ENCODE measurements around the gene OVOL1.
"Not testable (repeated sequence)": the region's sequence is repeated elsewhere in the genome, so short reads cannot be mapped to it uniquely, and the experiment has no call there.

OVOL1 gene

DNA sequence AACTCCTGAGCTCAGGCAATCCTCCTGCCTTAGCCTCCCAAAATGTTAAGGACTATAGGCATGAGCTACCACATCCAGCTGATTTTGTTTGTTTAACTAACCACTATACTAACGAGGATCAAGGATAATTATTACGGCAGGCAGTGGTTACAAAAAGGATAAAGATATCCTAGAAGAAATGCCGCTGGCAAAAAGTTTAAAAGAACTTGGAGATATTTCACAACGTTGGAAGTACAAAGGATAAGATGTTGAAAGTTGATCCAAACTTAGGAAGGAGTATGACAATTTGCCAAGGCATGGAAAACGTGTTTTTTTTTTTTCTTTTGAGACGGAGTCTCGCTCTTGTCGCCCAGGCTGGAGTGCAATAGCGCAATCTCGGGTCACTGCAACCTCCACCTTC is 19.5 kb upstream of the OVOL1 start:
- DNase-seq: no peak
- Histone ChIP-seq H4K8ac (ENCODE audit: low read length) (no peak overlapping the region), H3K4me3 (ENCODE audit: insufficient read depth in 1 of 2, low read depth in 1 of 2, low read length in 2 of 2) (no peak overlapping the region), H3K4ac (ENCODE audit: low read depth in 1 of 2, low read length in 2 of 2) (no peak overlapping the region), H3K4me1 (ENCODE audit: control insufficient read depth, insufficient read depth, low read depth, low read length) (peaks cover 5% of the 10 kb centered on the region), H2BK15ac (ENCODE audit: low read depth, poor library complexity, severe bottlenecking) (no peak overlapping the region), H3K79me1 (replicated peaks; ENCODE audit: low read length, poor library complexity, severe bottlenecking) (peaks cover 6% of the 10 kb centered on the region), H3K36me3 (ENCODE audit: control insufficient read depth in 1 of 2, insufficient read depth in 2 of 2, low read depth in 1 of 2, low read length in 2 of 2) (no peaks in the 10 kb centered on the region), H4K91ac (ENCODE audit: low read length) (no peak overlapping the region), H2BK5ac (ENCODE audit: low read depth, low read length, poor library complexity, severe bottlenecking) (no peak overlapping the region), H2AFZ (ENCODE audit: low read depth, low read length) (no peak overlapping the region), H3K9ac (ENCODE audit: low read length) (no peak overlapping the region), H2BK120ac (ENCODE audit: low read depth, low read length) (no peak overlapping the region), H3K4me2 (ENCODE audit: low read length, poor library complexity, severe bottlenecking) (no peak overlapping the region), H3K27me3 (ENCODE audit: control insufficient read depth in 1 of 2, insufficient read depth in 1 of 2, low read length in 2 of 2) (no peaks in the 10 kb centered on the region), H2BK12ac (ENCODE audit: low read length in 2 of 2) (no peak overlapping the region), H2AK5ac (ENCODE audit: low read length, severe bottlenecking) (no peak overlapping the region), H3K18ac (ENCODE audit: low read depth in 1 of 2, low read length in 2 of 2) (no peak overlapping the region), H3K27ac (ENCODE audit: low read length, poor library complexity, severe bottlenecking) (no peak overlapping the region), H3K23ac (ENCODE audit: low read length in 2 of 2) (no peak overlapping the region), H3K14ac (ENCODE audit: low read length in 2 of 2) (no peak overlapping the region), H3K9me3 (ENCODE audit: control insufficient read depth, low read length) (no peaks in the 10 kb centered on the region)
- 88% methylated on average over 10 of the region's 10 CpGs for WGBS

DNA sequence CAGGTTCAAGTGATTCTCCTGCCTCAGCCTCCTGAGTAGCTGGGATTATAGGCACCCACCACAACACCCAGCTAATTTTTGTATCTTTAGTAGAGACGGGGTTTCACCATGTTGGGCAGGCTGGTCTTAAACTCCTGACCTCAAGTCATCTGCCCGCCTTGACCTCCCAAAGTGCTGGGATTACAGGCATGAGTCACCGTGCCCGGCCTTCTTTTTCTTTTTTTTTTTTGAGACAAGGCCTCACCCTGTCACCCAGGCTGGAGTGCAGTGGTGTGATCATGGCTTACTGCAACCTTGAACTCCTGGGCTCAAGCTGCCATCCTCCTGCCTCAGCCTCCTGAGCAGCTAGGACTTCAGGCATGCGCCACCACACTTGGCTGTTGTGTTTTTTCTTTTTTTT is 19.1 kb upstream of the OVOL1 start:
- H3K9ac ChIP-seq (ENCODE audit: low read length); H3K27ac ChIP-seq (ENCODE audit: low read length, poor library complexity, severe bottlenecking); H3K9me3 ChIP-seq (ENCODE audit: control insufficient read depth, low read length); H3K4me2 ChIP-seq (ENCODE audit: low read length, poor library complexity, severe bottlenecking); H3K27me3 ChIP-seq (ENCODE audit: control insufficient read depth in 1 of 2, insufficient read depth in 1 of 2, low read length in 2 of 2); H3K4ac ChIP-seq (ENCODE audit: low read depth in 1 of 2, low read length in 2 of 2); H3K23ac ChIP-seq (ENCODE audit: low read length in 2 of 2); H2BK15ac ChIP-seq (ENCODE audit: low read depth, poor library complexity, severe bottlenecking); H2BK5ac ChIP-seq (ENCODE audit: low read depth, low read length, poor library complexity, severe bottlenecking); H3K18ac ChIP-seq (ENCODE audit: low read depth in 1 of 2, low read length in 2 of 2); H4K8ac ChIP-seq (ENCODE audit: low read length); H2BK12ac ChIP-seq (ENCODE audit: low read length in 2 of 2); H4K91ac ChIP-seq (ENCODE audit: low read length); H3K79me1 ChIP-seq (replicated peaks; ENCODE audit: low read length, poor library complexity, severe bottlenecking); H3K14ac ChIP-seq (ENCODE audit: low read length in 2 of 2); H3K4me3 ChIP-seq (ENCODE audit: insufficient read depth in 1 of 2, low read depth in 1 of 2, low read length in 2 of 2); H3K4me1 ChIP-seq (ENCODE audit: control insufficient read depth, insufficient read depth, low read depth, low read length); H3K36me3 ChIP-seq (ENCODE audit: control insufficient read depth in 1 of 2, insufficient read depth in 2 of 2, low read depth in 1 of 2, low read length in 2 of 2); H2AFZ ChIP-seq (ENCODE audit: low read depth, low read length); DNase-seq; H2BK120ac ChIP-seq (ENCODE audit: low read depth, low read length); H2AK5ac ChIP-seq (ENCODE audit: low read length, severe bottlenecking): not testable (repeated sequence)
- 64% methylated on average over 4 of the region's 5 CpGs for WGBS

DNA sequence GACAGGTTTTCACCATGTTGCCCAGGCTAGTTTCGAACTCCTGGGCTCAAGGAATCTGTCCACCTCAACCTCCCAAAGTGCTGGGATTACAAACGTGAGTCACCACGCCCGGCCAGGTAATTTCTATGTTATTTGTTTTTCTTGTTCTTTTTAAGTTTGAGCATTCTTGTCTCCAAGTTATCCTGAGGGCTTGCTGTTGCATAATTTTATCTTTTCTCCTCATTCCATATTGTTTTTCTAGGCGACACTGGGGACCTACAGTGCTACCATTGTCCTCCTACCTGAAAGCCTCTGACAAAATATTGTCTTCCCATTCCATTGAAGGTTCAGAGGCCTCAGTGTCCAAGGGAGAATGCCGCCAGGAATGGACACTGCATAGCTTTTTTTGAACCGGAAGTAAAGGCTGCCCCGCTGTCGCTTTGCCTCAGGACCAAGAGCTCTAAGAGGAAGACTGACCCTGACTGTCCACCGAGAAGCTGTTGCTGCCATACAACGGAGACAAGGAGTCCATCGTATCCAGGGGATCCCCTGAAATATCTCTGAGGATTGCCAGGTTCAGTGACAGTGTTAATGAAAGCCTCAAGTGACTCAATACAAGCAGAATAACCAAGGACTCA is 15.8 kb upstream of the OVOL1 start:
- Histone ChIP-seq H3K4ac (ENCODE audit: low read depth in 1 of 2, low read length in 2 of 2) (no peak overlapping the region), H3K79me1 (replicated peaks; ENCODE audit: low read length, poor library complexity, severe bottlenecking) (peaks cover 16% of the 10 kb centered on the region), H3K4me3 (ENCODE audit: insufficient read depth in 1 of 2, low read depth in 1 of 2, low read length in 2 of 2) (no peak overlapping the region), H3K4me1 (ENCODE audit: control insufficient read depth, insufficient read depth, low read depth, low read length) (peaks cover 1% of the 10 kb centered on the region), H3K9me3 (ENCODE audit: control insufficient read depth, low read length) (no peaks in the 10 kb centered on the region), H3K9ac (ENCODE audit: low read length) (no peak overlapping the region), H3K18ac (ENCODE audit: low read depth in 1 of 2, low read length in 2 of 2) (no peak overlapping the region), H2BK15ac (ENCODE audit: low read depth, poor library complexity, severe bottlenecking) (no peak overlapping the region), H2BK12ac (ENCODE audit: low read length in 2 of 2) (no peak overlapping the region), H3K27me3 (ENCODE audit: control insufficient read depth in 1 of 2, insufficient read depth in 1 of 2, low read length in 2 of 2) (no peaks in the 10 kb centered on the region), H3K27ac (ENCODE audit: low read length, poor library complexity, severe bottlenecking) (no peak overlapping the region), H3K23ac (ENCODE audit: low read length in 2 of 2) (no peak overlapping the region), H2BK5ac (ENCODE audit: low read depth, low read length, poor library complexity, severe bottlenecking) (no peak overlapping the region), H2BK120ac (ENCODE audit: low read depth, low read length) (no peak overlapping the region), H2AK5ac (ENCODE audit: low read length, severe bottlenecking) (no peak overlapping the region), H3K14ac (ENCODE audit: low read length in 2 of 2) (no peak overlapping the region), H2AFZ (ENCODE audit: low read depth, low read length) (no peak overlapping the region), H3K36me3 (ENCODE audit: control insufficient read depth in 1 of 2, insufficient read depth in 2 of 2, low read depth in 1 of 2, low read length in 2 of 2) (peaks cover 0 to 1% of the 10 kb centered on the region in 2 experiments), H4K91ac (ENCODE audit: low read length) (no peak overlapping the region), H3K4me2 (ENCODE audit: low read length, poor library complexity, severe bottlenecking) (no peak overlapping the region), H4K8ac (ENCODE audit: low read length) (no peak overlapping the region)
- 89% methylated on average over 9 of the region's 12 CpGs for WGBS
- DNase-seq: no peak

DNA sequence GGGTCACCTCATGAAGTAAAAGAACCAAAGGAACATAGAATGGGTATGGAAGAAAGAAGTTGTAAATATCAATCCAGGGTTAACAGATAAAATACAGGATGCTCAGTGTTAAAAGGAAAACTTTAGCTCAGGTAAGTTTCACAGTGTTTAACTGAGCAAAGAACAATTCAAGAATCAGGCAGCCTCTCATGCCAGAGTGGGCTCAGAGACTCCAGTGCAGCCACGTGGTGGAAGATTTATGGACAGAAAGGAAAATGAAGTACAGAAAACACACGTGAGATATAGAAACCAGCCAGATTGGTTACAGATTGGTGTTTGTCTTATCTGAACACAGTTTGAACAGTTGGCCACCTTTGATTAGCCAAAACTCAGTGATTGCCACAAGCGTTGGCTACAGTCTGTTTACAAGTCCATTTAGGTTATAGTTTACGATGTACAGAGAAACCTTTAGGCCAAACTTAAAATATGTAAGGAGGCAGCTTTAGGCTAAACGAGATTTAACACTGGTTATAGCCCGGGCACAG is 15.2 kb upstream of the OVOL1 start:
- Histone ChIP-seq H4K8ac (ENCODE audit: low read length) (no peak overlapping the region), H3K27ac (ENCODE audit: low read length, poor library complexity, severe bottlenecking) (no peak overlapping the region), H2BK15ac (ENCODE audit: low read depth, poor library complexity, severe bottlenecking) (no peak overlapping the region), H3K4me3 (ENCODE audit: insufficient read depth in 1 of 2, low read depth in 1 of 2, low read length in 2 of 2) (no peak overlapping the region), H3K4me2 (ENCODE audit: low read length, poor library complexity, severe bottlenecking) (no peak overlapping the region), H3K27me3 (ENCODE audit: control insufficient read depth in 1 of 2, insufficient read depth in 1 of 2, low read length in 2 of 2) (no peaks in the 10 kb centered on the region), H4K91ac (ENCODE audit: low read length) (no peak overlapping the region), H3K36me3 (ENCODE audit: control insufficient read depth in 1 of 2, insufficient read depth in 2 of 2, low read depth in 1 of 2, low read length in 2 of 2) (peaks cover 2 to 7% of the 10 kb centered on the region in 2 experiments), H3K9me3 (ENCODE audit: control insufficient read depth, low read length) (no peaks in the 10 kb centered on the region), H2BK5ac (ENCODE audit: low read depth, low read length, poor library complexity, severe bottlenecking) (no peak overlapping the region), H3K18ac (ENCODE audit: low read depth in 1 of 2, low read length in 2 of 2) (no peak overlapping the region), H2BK12ac (ENCODE audit: low read length in 2 of 2) (no peak overlapping the region), H3K23ac (ENCODE audit: low read length in 2 of 2) (no peak overlapping the region), H3K4ac (ENCODE audit: low read depth in 1 of 2, low read length in 2 of 2) (no peak overlapping the region), H3K9ac (ENCODE audit: low read length) (no peak overlapping the region), H2AK5ac (ENCODE audit: low read length, severe bottlenecking) (no peak overlapping the region), H2AFZ (ENCODE audit: low read depth, low read length) (no peak overlapping the region), H2BK120ac (ENCODE audit: low read depth, low read length) (no peak overlapping the region), H3K4me1 (ENCODE audit: control insufficient read depth, insufficient read depth, low read depth, low read length) (peaks cover 1% of the 10 kb centered on the region), H3K79me1 (replicated peaks; ENCODE audit: low read length, poor library complexity, severe bottlenecking) (peaks cover 21% of the 10 kb centered on the region), H3K14ac (ENCODE audit: low read length in 2 of 2) (no peak overlapping the region)
- 81% methylated on average over 6 of the region's 6 CpGs for WGBS
- no peak for DNase-seq
